ENCODE results near the gene KCNQ1.

DNA sequence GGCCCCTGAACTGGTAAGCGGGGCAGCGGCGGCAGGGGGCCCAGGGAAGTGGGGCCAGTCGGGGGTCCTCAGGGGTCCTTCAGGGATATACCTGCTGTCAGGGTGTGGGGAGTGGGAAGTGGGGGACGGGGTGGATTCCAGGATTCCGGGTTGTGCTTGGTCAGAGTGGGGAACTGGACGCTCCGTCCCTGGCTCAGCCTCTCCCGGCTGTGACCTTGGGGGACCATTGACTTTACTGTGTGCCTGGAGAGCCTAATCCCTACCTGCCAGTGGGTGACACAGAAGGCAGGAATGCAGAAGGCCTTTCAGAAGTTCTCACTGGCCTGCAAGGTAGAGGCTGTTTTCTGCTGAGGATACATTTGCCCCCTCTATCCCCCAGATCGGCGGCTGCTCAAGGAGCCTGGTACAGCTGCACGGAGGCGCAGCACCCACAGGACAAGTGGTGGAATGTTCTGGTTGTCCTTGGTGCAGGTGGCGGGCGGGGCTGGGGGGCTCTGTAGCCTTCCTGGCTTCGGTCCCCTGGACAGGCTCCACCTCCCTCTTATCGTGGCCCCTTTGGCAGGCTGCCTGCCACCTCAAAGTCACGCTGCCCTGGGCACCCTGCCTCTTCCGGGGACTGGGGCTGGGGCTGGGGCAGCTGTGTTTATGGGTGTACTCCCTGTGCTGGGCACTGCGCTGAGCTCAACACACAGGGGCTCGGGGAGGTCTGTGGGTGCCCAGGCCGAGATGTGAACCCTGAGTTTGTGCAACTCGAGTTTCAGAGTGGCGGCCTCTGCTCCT is 18.4 kb downstream of the KCNQ1 start:
- TF ChIP-seq ZNF121 (CRISPR knock-in tag; IDR thresholded peaks at IDR 0.05) (no peak), ZNF416 (CRISPR knock-in tag; IDR thresholded peaks at IDR 0.05) (no peak), ZNF219 (CRISPR knock-in tag; IDR thresholded peaks at IDR 0.05; ENCODE audit: borderline replicate concordance) (no peak), ATF1 (CRISPR knock-in tag; IDR thresholded peaks at IDR 0.05) (no peak), CTCF (IDR thresholded peaks at IDR 0.05) (no peak), SP1 (CRISPR knock-in tag; conservative IDR thresholded peaks at IDR 0.05) (no peak), FOXK1 (CRISPR knock-in tag; IDR thresholded peaks at IDR 0.05) (no peak), ZNF263 (CRISPR knock-in tag; IDR thresholded peaks at IDR 0.05; ENCODE audit: low read depth) (no peak)

All from WTC11 (cell line).